IPS-NIHi7 (cell line): ENCODE data around the gene TUBB8.
"Not testable (repeated sequence)": the region's sequence is repeated elsewhere in the genome, so short reads cannot be mapped to it uniquely, and the experiment has no call there.

ENCODE experiments used
- DNase-seq: peaks from one replicate; pipeline ENCODE4 v3.0.0; 2012; ENCODE audit warnings: mixed read lengths; ENCODE audit errors: extremely low spot score

TUBB8 gene

DNA sequence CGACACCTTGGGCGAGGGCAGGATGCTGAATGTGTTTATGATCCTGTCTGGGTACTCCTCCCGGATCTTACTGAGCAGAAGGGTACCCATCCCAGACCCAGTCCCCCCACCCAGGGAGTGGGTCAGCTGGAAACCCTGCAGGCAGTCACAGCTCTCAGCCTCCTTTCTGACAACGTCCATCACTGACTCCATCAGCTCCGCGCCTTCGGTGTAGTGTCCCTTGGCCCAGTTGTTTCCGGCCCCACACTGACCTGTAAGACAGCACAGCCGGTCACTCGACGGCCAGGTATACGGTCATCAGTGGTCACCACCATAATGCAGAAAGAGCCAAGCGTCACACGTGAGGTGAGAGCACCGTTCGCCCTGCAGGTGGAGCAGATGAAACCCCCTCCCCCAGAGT is 1.2 kb downstream of the TUBB8 start:
- not testable (repeated sequence) for DNase-seq

DNA sequence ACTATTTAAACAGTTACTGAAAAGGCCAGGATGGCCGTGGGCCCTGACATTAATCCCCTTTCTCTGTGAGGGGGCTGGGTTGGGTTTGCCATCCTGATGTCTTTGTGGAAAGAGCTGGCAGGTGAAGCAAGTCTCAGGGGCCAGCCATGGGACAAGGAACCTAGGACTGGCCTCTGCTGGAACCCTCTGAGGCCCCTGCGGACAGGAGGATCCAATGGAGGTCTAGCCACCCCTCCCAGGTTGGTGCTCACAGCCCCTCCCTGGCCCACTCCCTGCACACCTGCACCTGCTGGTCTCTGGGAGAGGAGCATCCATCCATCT is 35.8 kb downstream of the TUBB8 start:
- DNase-seq, result not testable (repeated sequence)

DNA sequence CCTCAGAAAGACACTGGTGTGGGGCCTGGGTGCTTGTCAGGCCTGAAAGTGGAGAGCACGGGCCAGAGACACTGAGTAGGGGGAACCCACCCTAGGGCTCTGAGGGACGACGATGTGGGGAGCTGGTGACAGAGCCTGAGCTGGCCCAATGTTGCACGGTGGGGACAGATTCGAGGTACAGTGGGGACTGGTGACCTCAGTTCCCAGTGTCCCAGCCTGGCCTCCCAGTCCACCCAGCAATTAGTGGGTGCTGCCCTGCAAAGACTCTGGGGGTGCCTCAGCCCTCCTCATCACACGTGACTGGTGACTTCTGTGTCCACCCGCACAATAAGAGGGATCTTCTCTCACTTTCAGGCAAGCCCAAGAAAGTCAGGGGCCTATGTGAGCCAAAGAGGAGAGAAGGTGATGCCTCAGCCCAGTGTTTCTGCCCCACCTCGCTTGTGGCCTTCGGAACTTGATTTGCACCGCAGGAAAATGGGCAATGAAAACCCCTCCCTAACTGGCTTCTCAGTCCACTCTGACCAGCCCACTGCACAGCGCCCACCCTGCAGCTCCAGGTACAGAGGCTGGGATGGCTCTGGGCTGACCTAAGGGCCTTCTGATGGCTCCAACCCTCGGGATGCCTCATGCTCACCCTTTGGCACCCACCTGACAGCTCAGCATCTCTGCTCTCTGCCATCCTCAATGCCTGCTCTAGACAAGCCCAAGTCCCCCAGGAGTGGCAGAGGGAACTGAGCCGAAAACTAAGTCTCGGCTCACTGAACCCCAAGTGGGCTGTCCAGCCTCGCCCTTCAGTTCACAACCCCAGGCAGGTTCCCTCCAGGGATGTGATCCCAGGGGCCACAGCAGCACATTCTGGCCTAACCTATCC is 36.4 kb downstream of the TUBB8 start:
- DNase-seq, result not testable (repeated sequence)

DNA sequence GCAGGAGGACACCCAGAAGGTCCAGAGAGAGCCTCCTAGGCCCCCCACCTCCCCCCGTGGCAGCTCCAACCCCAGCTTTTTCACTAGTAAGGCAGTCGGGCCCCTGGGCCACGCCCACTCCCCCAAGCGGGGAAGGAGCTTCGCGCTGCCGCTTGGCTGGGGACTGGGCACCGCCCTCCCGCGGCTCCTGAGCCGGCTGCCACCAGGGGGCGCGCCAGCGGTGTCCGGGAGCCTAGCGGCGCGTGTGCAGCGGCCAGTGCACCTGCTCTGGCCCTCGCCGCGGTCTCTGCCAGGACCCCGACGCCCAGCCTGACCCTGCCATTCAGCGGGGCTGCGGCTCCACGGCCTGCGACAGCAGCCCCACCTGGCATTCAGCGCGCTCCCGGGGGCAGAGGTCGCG is 37.8 kb downstream of the TUBB8 start:
- DNase-seq, result not testable (repeated sequence)

DNA sequence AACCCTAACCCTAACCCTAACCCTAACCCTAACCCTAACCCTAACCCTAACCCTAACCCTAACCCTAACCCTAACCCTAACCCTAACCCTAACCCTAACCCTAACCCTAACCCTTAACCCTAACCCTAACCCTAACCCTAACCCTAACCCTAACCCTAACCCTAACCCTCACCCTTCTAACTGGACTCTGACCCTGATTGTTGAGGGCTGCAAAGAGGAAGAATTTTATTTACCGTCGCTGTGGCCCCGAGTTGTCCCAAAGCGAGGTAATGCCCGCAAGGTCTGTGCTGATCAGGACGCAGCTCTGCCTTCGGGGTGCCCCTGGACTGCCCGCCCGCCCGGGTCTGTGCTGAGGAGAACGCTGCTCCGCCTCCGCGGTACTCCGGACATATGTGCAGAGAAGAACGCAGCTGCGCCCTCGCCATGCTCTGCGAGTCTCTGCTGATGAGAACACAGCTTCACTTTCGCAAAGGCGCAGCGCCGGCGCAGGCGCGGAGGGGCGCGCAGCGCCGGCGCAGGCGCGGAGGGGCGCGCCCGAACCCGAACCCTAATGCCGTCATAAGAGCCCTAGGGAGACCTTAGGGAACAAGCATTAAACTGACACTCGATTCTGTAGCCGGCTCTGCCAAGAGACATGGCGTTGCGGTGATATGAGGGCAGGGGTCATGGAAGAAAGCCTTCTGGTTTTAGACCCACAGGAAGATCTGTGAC is 38.7 kb downstream of the TUBB8 start:
- not testable (repeated sequence) for DNase-seq
